ENCODE results near the gene ACAP3.

ACAP3 gene

DNA sequence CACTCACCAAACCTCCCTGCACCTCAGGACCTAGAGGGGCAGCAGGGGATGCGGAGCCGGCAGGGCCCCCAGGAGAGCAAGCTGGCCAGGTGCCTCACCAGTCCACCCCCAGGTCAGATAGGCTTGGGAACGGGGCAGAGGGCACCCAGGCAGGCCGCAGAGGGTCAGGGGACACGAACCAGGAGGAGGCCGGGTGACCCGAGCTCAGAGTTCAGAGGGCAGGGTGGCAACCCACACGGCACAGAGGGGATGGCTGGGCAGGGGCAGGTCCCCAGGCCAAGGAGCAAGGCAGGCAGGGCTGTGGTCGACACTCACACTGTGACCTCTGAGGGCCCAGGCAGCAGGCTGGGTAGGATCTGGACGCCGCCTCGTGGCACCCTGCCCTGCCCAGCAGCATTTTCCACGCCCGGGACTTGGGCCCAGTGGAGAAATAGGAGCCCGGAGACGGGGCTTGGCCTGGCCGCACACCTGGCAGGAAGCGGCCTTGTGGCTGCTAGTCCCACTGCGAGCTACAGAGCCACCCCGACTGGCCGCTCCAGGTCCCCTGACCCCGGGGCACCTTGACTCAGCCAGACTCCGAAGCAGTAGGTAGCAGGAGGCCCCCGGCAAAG, 36.2 kb upstream of the ACAP3 start:
- no peak for DNase-seq

GRCh38 chr1:1342584-1343115, 34.9 kb upstream of the ACAP3 start:
- DNase-seq: no peak

DNA sequence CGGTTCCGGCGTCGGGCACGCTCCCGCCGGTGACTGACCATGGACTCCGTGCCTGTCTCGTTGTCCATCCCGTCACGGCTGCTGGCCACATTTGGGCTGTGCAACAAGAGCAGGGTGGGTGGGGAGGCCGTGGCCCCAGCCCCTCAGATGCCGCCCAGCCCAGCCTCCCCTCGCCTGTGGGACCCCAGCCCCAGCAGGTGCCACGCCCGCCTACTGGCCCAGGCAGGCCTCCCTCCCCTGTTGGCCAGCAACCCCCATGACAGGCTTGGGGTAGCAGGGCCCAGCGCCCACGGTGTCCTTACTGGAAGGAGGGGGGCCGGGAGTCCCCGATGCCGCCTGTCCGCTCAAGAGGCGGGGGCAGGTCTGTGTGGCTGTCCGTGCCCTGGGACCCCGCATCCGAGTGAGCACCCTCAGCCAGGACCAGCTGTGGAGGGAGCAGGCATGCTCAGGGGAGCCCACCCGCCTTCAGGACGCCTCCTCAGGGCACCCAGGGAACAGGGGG, 34.4 kb upstream of the ACAP3 start:
- no peak for DNase-seq

DNA sequence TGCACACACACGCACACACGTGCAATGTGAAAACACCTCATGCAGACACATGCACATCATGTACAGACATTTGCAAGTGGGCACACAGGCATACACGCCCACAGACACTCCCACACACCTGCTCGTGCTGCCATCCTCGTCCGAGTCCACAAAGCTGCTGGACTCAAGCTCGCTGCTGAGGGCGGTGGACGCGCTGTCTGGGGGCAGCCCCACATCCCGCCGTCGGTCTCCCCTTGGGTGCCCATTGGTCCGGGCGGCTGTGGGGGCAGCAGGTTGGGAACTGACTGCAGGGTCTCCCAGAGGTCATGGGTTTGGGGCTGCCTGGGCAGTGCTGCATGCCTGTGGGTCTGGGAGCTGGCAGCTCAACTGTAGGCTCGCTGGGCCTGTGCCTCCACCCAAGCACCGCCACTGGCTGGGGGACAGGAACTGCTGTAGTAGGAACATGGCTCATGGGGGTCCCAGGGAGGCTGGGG, 33.9 kb upstream of the ACAP3 start:
- DNase-seq: no peak

DNA sequence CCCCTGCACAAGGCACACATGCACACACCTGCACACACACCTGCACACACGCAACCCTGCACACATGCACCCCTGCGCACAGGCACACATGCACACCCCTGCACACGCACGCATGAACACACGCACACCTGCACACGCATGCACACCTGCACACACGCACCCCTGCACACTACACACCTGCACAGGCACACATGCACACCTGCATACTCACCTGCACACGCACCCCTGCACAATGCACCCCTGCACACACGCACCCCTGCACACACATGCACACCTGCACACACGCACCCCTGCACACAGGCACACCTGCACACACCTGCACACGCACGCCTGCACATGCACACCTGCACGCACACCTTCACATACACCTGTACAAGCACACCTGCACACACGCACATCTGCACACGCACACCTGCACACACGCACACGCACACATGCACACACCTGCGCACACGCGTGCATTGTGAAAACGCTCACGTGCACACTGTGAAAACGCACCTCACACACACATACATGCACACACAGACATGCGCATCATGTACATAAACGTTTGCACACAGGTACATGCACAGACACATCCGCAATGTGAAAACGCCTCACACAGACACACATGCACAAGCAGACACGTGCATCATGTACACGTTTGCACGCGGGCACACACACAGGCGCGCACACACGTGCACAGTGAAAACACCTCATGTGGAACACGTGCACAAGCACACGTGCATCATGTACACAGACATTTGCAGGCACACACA, 33.2 kb upstream of the ACAP3 start:
- no peak for DNase-seq

DNA sequence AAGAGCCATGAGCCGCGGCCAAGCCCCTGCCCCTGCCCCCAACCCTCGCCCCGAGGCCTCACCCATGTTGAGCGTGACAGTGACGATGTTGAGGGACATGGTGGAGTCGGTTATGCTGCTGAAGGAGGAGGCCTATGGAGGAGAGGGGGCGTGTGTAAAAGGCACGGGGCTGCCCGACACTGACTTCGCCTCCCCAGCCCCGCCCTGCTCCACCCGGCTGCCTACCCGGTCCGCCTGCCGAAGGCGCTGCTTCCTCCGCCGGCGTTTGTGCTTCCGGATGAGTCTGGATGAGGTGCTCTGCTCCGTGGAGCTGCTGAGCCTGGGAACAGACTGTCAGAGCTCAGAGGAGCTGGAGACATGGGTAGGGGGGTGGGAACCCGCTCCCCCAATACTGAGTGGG, 32.5 kb upstream of the ACAP3 start:
- DNase-seq: no peak

DNA sequence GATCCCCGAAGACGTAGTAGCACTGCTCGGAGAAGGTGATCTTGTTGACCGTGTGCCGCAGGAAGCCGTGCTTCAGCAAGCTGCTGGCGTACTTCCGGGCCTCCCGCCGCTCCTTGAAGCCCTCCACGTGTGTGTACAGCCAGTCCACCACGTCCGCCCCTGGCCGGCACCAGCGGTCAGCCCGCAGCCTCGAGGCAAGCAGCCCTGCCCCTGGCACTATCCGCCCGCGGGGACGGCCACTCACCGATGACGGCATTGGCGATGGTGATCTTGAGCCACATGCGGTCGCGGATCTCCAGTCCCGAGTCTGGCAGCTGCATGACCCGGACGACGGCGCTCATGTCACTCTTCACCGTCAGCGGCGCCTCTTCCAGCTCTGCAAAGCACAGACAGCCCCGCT, 30.5 kb upstream of the ACAP3 start:
- no peak for DNase-seq

- peak in 1 of 2 donors; percentile 38 for DNase-seq
Observed at GRCh38 chr1:1337793-1338147, 30.0 kb upstream of the ACAP3 start.

DNA sequence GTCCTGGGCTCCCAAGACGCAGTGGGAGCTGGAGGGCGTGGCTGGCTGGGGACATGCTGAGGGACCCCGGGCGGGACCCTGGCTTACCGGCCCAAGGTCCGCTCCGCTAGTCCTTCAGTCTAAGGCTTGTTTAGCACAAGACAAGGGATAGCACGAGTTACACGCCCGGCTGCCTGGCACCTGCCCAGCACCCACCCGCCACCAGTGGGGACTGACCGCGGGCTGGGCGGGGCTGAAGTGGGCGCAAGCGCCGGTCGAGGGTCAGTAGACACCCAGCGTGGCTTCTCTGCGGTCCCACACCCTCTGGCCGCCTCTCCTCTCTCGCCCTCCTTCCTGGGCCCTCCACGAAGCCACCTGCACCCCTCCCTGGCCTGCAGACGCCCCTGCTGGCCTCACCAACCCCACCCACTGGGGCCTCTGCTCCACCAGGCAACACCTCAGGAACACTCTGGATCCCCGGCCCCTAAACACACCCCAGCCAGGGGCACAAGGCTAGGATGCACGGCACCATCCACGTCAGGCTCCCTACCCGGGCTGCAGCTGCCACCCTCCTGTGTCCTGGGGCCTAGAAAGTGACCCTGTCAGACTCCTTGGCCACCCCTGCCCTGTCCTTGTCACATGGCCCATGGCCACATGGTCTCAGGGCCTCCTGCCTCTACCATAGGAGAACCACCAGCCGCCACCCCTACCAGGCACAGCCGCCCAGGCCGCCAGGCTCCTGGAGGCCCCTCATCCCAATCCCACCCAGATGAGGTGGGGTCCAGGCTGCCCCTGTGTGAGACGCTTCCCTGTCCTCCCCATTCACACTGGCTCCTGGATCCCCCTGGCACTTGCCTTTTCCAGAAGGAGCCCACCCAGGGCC, 29.4 kb upstream of the ACAP3 start:
- DNase-seq: no peak

GRCh38 chr1:1336446-1336845, 28.7 kb upstream of the ACAP3 start:
- DNase-seq: no peak

DNA sequence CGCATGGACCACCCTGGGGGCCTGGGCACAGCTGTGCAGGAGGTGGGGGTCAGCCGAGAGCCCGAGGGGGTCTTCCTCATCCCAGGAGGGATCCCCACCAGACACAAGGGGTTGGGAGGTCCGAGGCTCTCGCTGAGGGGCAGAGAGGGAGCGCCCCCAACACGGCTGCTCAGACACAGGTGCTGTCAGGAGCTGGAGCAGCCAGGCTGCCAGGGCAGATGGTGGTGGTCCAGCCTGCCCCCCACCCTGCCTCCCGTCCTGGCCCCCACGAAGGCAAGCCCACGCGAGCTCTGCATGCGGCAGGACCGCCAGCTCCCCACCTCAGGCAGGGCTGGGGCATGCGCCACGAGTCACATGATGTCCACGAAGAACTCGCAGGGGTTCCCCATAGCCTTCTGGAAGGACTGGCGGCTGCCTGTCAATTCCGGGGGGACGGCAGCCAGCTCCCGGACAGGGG, 28.1 kb upstream of the ACAP3 start:
- DNase-seq: no peak

DNA sequence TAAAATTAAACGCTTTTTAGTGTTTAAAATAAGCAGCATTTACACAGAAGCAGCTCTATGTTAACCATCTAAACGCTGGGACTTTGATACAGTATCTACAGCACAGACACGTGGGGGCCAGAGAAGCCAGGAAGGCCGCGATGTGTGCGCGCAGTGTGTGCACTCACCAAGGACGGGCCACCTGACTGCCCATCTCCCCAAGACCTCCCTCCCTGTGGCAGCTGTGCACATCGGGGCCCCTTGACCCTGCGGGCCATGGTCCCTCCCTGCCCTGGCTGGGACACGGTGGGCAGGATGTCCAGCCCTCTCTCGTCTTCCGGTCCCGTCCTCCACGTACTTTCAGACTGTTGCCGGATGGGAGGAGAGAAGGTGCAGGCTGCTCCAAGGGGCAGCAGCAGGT, 27.6 kb upstream of the ACAP3 start:
- no peak for DNase-seq

DNA sequence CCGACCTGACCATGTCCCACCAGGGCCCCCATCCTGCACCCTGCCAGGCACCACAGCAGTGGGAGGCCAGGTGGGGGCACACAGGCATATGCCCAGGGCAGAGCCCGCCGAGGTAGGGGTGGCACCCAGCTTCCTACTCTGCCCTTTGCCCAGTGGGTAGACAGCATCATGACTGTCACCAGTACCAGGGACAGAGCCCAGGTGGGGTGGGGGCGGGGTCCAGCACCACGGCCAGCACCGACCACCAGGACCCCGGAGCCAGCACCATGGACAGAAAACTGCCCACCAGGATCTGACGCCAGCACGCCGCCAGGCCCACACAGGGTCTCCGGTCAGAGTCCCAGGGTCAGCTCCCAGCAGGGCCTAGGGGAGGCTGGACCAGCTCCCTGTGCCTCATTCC, 27.1 kb upstream of the ACAP3 start:
- no peak for DNase-seq

GRCh38 chr1:1333551-1334241, 26.0 kb upstream of the ACAP3 start:
- DNase-seq: no peak

- no peak for DNase-seq
Observed at GRCh38 chr1:1332774-1333480, 25.2 kb upstream of the ACAP3 start.

GRCh38 chr1:1332031-1332755, 24.5 kb upstream of the ACAP3 start:
- DNase-seq: no peak

GRCh38 chr1:1331068-1331965, 23.6 kb upstream of the ACAP3 start, which contains the start of gene TAS1R3:
TSS of gene TAS1R3 (plus strand) at chr1:1331280. CDS start at chr1:1331346, 66 bp downstream.
- DNase-seq: no peak

- DNase-seq: no peak
Observed at GRCh38 chr1:1330366-1331067, 22.8 kb upstream of the ACAP3 start.

All from activated CD4-positive, alpha-beta T cell treated with anti-CD3 and anti-CD28 coated beads for 4 hours (primary cell).